Measurements from ENCODE around the gene SPATA45. TPM values are rescaled to one million over a fixed set of nuclear protein-coding genes. Genes with fewer than 3 reads are reported as not detected.

Gene SPATA45
- total RNA-seq, 1 experiment from 2014 or later: 0.68 TPM

- H2BK5ac ChIP-seq (ENCODE audit: insufficient read length, low read length): no peak overlapping the region
- H2BK120ac ChIP-seq (ENCODE audit: low read depth, low read length, poor library complexity, severe bottlenecking): no peak overlapping the region
- no peak overlapping the region for H3K14ac ChIP-seq (ENCODE audit: insufficient read depth, low read length)
- no peaks in the 10 kb centered on the region for H3K27me3 Mint-ChIP-seq (ENCODE audit: low read depth)
- H3K4me2 ChIP-seq (ENCODE audit: insufficient read depth, insufficient read length, low read length): no peak overlapping the region
- H3K23ac ChIP-seq (ENCODE audit: insufficient read length, low read depth, low read length): no peak overlapping the region
- H3K9ac ChIP-seq (ENCODE audit: extremely low read depth, insufficient read length, low read length): no peak overlapping the region
- H3K27me3 ChIP-seq (ENCODE audit: insufficient read depth, low read length): no peaks in the 10 kb centered on the region
- no peaks in the 10 kb centered on the region for H3K9me3 ChIP-seq (ENCODE audit: control insufficient read depth, low read depth, low read length)
- H3K18ac ChIP-seq (ENCODE audit: insufficient read length, low read depth, low read length): no peak overlapping the region
- peaks cover 7% of the 10 kb centered on the region for H3K23me2 ChIP-seq (ENCODE audit: insufficient read length, low read depth, low read length, poor library complexity, severe bottlenecking)
- no peak overlapping the region for H3K4me3 Mint-ChIP-seq
- H2AFZ ChIP-seq (ENCODE audit: low read length): no peak overlapping the region
- H3K27ac ChIP-seq (ENCODE audit: insufficient read length, low read depth, low read length): no peak overlapping the region
- no peak overlapping the region; a peak in 2 of 7 replicates for H3K27ac Mint-ChIP-seq
- H4K20me1 ChIP-seq (ENCODE audit: control insufficient read depth, insufficient read depth, insufficient read length): no peaks in the 10 kb centered on the region
- H2BK20ac ChIP-seq (ENCODE audit: low read depth, low read length, poor library complexity, severe bottlenecking): no peak overlapping the region
- no peak overlapping the region for H4K91ac ChIP-seq (ENCODE audit: insufficient read length, low read depth, low read length)
- TF ChIP-seq, protein P1, sequence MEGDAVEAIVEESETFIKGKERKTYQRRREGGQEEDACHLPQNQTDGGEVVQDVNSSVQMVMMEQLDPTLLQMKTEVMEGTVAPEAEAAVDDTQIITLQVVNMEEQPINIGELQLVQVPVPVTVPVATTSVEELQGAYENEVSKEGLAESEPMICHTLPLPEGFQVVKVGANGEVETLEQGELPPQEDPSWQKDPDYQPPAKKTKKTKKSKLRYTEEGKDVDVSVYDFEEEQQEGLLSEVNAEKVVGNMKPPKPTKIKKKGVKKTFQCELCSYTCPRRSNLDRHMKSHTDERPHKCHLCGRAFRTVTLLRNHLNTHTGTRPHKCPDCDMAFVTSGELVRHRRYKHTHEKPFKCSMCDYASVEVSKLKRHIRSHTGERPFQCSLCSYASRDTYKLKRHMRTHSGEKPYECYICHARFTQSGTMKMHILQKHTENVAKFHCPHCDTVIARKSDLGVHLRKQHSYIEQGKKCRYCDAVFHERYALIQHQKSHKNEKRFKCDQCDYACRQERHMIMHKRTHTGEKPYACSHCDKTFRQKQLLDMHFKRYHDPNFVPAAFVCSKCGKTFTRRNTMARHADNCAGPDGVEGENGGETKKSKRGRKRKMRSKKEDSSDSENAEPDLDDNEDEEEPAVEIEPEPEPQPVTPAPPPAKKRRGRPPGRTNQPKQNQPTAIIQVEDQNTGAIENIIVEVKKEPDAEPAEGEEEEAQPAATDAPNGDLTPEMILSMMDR (conservative IDR thresholded peaks at IDR 0.05): no peak
- H3K4me1 Mint-ChIP-seq: peaks cover 8 to 14% of the 10 kb centered on the region in 2 experiments
- H2AK5ac ChIP-seq (ENCODE audit: insufficient read length, low read length): no peak overlapping the region
- peaks cover 5 to 27% (median 18%) of the 10 kb centered on the region in 3 experiments for H3K36me3 Mint-ChIP-seq (ENCODE audit: insufficient read depth in 1 of 3, low read depth in 3 of 3)
- H3K4ac ChIP-seq (ENCODE audit: low read depth, low read length): no peak overlapping the region
- no peak overlapping the region for H2BK12ac ChIP-seq (ENCODE audit: insufficient read length, low read depth, low read length)
- peaks cover 2% of the 10 kb centered on the region; the same call in 1 of the 2 replicates for H3K79me2 ChIP-seq (ENCODE audit: insufficient read depth, low read length)
- H3K4me1 ChIP-seq (ENCODE audit: insufficient read depth, low read length): no peaks in the 10 kb centered on the region; the same call in 1 of the 2 replicates
- WGBS (ENCODE audit: extremely low coverage, insufficient read length, low lambda C conversion rate): no CpG with 5 or more reads among the region's 1 CpG
- no peak overlapping the region for H2BK15ac ChIP-seq (ENCODE audit: low read depth, low read length)
- H3K79me1 ChIP-seq (ENCODE audit: insufficient read depth, low read depth, low read length, poor library complexity, severe bottlenecking): no peaks in the 10 kb centered on the region
- no peak overlapping the region for H4K5ac ChIP-seq (ENCODE audit: insufficient read length, low read depth, low read length)
- no peak overlapping the region for H3K56ac ChIP-seq (ENCODE audit: insufficient read length, low read depth, low read length)
- no peak overlapping the region for H4K8ac ChIP-seq (replicated peaks; ENCODE audit: insufficient read length, low read depth, low read length)
- H3T11ph ChIP-seq (ENCODE audit: low read length): no peak overlapping the region
- no peaks in the 10 kb centered on the region for H3K9me3 Mint-ChIP-seq
- no peak for DNase-seq
These were observed 52.9 kb downstream of the SPATA45 start for GRCh38 chr1:212794561-212795014.
